NOMO-1 (cell line): ENCODE measurements around the gene CLP1.
"Not testable (repeated sequence)": the region's sequence is repeated elsewhere in the genome, so short reads cannot be mapped to it uniquely, and the experiment has no call there.

ENCODE experiments used
- DNase-seq, 2 experiments: peaks; one replicate each; lab custom pipeline; 2025; ENCODE audit not compliant: unreplicated experiment in 2 of 2; lab: John Stamatoyannopoulos, UW

Gene CLP1

DNA sequence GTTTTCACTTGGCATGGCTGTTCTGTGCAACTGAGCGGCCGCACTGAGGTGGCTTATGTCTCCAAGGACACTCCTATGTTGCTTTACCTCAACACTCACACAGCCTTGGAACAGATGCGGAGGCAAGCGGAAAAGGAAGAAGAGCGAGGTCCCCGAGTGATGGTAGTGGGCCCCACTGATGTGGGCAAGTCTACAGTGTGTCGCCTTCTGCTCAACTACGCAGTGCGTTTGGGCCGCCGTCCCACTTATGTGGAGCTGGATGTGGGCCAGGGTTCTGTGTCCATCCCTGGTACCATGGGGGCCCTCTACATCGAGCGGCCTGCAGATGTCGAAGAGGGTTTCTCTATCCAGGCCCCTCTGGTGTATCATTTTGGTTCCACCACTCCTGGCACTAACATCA is 2.1 kb downstream of the CLP1 start:
- DNase-seq: no peak

GRCh38 chr11:57662893-57663292 is 5.3 kb downstream of the CLP1 start:
- DNase-seq: peak in 1 of 2 experiments; percentile 6

DNA sequence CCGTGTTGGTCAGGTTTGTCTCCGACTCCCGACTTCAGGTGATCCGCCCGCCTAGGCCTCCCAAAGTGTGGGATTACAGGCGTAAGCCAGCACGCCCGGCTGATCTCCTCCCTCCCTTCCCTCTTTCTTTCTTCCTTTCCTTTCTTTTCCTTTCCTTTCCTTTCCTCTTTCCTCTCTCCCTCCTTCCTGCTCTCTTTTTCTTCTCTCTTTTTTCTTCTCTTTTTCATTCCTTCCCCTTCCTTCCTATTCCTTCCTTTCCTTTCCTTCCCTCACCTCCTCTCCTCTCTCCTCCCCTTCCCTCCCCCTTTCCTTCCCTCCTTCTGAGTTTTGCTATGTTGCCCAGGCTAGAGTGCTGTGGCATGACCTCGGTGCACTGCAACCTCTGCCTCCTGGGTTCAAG is 6.4 kb downstream of the CLP1 start:
- no peak for DNase-seq

DNA sequence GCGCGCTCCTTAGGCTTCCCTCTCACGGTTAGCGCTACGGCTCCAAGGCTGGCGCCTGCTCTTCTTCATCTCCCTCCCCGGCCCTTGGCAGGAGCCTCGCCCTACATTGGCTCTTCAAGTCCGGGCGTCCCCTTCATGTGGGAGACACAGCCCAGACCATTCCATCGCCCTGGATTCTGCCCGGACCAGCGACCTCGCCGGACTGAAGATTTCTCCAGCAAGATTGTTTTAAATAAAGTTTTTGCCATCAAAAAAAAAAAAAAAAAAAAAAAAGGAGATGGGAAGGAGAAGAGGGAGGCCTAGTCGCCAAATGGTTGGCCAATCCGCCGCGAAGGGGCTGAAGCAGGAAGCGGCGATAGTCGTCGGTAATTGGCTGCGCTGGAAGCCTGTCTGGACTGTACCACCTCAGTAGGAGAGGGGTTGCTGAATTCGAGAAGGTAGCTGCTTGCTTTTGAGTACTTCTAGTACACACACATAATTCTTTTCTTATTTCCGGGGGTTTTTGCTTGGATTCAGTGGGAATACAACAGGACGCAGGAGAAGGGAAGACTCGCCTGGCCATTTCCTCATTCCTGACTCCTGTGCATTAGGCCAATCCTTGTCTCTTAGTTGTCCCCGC is 9.7 kb downstream of the CLP1 start:
- DNase-seq: peak; percentile 93 to 99

DNA sequence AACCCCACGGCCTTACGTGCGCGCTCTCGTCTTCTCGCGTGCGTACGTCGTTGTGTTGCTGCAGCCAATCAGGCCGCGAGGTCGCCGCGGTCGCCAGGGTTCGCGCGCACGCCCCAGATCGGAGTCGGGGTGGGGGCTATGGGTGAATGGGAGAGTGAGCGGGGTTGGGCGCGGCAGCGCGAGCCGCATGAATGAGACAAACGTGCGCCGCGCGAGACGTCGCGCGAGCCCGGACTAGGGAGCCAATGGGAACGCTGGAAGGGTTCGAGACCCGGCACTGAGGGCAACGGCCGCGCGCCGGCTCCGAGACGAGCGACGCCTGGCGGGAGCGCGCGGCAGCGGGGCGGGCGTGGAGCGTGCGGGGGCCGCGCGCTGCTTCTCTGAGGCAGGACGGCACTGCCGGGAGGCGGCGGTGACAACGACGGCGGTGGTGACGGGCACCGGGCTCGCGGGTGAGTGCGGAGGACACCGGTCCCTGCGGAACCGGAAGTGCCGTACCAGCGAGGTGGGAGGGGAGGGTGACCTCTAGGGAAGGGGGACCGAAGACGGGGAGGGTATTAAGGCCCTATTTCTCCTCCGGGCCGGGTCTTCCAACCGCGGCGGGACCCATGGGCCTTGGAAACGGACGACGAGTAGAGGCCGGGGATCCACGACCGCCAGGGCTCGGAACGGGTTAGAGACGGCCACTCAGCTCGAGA is 10.3 kb downstream of the CLP1 start, which contains the start of gene ZDHHC5:
ZDHHC5 (plus strand) TSS at position 379 of the 698 bp plus-strand sequence. CDS start 4,977 bp downstream, outside the sequence.
- peak; percentile 98 to 99 for DNase-seq

- DNase-seq: peak; percentile 37 to 40
These were observed 10.8 kb downstream of the CLP1 start for GRCh38 chr11:57668434-57668782.

DNA sequence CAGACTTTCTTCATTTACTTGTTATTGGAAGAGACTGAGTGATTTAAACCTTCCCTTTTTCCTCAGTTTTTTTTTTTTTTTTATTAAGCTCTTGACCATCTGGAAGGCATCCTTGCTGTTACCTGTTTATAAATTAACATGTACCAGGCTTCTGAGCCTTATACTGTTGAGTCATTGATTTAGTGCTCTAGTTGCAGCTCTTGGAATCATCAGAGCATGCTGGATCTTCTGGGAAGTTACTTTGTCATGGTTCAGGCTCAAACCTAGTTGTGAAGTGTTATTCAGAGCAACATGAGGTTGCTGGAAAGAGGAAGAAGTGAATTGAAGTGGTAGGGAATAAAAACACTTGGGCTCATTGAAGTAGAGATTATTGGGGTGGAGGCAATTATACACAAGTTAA is 16.7 kb downstream of the CLP1 start:
- no peak for DNase-seq

DNA sequence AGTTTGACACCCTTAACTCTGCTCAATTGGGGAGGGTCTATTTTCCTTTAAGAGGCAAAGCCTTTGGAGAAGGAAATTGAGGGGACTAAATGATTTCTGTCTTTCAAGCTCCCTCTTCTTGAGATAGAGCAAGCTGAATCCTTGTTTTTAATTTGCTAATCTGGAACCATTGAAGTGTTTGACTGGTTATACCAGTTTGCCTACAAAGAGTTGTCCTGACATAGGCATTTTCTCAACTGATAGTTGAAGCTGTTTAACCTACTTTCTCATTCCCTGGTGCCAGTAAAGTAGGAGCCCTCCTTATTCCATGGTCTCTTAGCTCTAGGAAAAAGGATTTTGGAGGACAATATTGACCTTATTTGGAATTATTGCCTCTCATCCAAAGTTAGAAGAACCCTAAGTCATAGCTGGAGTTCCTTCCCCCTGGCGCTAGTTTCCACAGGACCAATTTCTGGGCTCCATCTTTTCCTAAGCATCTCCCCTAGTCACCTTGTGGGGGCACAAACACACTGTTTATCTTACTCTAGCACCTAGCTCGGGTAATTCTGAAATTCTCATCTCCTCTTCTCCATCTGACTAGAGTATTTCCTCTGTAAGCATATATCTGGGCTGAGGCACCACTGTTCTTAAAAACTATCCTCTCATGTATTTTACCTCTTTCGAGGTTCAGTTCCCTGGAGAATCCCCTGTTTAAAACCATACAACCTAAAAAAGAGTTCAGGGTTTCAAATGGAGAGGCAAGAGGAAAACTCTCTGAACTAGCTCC is 17.8 kb downstream of the CLP1 start:
- DNase-seq: no peak

- no peak for DNase-seq
These were observed 21.8 kb downstream of the CLP1 start for GRCh38 chr11:57679396-57679795.

DNA sequence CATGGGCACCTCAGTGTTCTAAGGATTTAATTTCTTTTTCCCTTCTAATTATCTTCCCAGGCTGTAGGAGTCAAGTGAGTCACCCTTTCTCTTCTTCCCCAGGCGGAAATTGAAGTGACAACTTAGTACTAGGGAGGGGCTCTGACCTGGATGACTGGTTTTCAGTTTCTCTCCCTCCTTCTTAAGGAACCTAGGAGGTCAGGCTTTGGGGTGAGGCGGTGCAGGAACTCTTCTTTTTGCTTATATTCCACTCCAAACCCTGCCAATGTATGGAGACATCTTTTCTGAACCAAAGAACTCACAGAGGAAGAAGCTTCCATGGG is 23.0 kb downstream of the CLP1 start:
- DNase-seq: no peak

DNA sequence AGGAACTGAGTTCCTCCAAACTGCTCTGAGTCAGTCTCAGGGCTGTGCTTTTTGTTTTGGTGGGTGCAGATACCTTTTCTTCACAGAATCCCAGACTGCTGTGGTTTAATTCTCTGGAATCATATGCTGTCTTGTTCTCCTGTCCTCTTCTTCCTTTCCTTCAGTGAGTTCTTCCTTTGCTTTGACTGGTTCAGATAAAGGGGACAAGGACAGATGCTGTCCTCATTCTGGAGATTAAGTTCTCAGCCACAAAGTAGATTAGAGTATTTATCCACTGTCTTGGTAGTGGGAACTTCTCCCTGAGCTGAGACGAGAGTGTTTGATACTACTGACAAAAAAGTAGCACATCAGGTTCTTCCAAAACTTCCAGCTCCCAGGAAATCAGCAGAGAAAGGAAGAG is 23.6 kb downstream of the CLP1 start:
- DNase-seq: no peak

GRCh38 chr11:57690474-57690873 is 32.9 kb downstream of the CLP1 start:
- DNase-seq: not testable (repeated sequence)

DNA sequence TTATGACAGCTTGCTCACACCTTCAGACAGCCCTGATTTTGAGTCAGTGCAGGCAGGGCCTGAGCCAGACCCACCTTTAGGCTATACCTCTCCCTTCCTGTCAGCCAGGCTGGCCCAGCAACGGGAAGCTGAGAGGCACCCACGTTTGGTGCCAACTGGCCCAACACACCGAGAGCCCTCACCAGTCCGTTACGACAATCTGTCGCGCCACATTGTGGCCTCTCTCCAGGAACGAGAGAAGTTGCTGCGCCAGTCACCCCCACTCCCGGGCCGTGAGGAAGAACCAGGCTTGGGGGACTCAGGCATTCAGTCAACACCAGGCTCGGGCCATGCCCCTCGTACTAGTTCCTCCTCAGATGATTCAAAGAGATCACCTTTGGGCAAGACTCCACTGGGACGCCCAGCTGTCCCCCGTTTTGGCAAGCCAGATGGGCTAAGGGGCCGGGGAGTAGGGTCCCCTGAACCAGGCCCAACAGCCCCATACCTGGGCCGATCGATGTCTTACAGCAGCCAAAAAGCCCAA is 41.3 kb downstream of the CLP1 start:
- DNase-seq: no peak

DNA sequence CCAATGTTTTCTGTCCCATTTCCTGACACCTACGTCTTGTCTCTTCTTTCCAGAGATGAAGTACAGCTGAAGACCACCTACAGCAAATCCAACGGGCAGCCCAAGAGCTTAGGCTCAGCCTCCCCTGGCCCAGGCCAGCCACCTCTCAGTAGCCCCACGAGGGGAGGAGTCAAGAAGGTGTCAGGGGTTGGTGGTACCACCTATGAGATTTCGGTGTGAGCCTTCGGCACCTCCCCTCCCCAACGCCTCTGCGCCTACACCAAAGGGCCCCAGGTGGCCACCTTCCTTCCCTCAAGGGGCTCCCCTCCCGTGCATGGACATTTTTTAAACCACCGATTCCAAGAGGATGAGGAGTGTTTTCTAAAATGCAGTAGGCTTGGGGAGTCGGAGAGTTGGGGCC is 42.3 kb downstream of the CLP1 start:
- no peak for DNase-seq

- DNase-seq: no peak
These were observed 42.9 kb downstream of the CLP1 start for GRCh38 chr11:57700425-57700824.

DNA sequence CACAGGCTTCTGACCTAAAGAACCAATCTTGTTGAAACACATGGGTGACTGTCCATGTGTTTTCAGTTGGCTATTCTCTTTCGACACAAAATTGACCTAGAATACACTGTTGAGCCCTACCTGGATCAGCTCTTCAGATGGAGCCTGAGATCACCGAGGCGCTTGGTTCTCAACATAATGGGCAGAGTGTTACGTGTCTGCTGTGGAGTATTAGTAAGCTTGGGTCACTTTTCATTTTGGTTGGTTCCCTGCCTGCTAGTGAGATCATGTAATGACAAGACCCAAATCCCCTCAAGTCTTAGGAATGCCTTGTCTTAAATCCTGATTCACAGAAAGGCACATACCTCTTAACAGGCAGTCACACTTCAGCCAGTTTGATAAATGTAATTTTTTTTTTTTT is 45.8 kb downstream of the CLP1 start:
- no peak for DNase-seq

DNA sequence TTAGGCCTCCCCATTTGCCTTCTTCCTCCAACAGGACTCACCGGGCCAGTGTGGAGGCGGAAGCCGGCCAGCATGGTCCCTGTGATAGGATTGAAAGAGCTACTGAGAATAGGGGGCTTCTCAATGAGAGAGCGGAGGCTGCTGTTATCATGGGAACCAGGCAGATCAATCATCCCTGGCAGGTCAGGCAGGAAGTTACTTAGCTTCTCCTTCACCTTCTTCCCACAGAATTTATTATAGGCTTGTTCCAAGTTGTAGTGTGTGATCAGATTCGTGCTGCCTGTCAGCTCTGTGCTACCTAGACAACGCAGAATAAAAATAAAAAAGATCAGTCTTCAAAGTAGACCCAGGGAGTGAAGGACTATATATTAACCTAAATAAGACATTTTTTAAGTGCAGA is 47.4 kb downstream of the CLP1 start:
- no peak for DNase-seq

DNA sequence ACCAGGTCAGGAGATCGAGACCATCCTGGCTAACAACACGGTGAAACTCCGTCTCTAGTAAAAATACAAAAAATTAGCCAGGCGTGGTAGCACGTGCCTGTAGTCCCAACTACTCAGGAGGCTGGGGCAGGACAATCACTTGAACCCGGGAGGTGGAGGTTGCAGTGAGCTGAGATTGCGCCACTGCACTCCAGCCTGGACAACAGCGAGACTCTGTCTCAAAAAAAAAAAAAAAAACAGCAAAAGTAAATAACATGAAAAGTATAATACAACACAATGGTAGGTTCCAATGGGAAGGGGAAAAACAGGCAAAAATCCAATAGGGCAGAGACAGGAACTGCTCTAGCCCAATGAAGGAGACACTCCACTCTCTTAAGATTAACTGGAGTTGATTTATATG is 47.9 kb downstream of the CLP1 start:
- not testable (repeated sequence) for DNase-seq

DNA sequence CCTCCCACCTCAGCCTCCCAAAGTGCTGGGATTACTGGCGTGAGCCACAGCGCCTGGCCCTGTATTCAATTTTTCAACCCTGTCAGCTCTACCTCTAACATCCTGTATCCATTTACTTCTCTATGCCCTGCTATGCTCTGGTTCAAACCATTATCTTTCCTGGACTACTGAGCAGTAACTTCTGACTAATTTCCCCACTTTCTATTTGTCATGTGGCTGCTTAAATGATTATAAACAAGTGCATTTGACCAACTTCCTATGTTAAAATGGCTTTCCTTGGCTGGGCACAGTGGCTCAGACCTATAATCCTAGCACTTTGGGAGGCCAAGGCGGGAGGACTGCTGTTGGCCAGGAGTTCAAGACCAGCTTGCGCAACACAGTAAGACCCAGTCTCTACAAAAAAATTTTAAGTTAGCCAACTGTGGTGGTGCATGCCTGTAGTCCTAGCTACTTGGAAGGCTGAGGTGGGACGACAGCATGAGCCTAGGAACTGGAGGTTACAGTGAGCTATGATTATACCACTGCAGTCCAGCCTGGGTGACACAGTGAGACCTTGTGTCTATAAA is 52.3 kb downstream of the CLP1 start:
- no peak for DNase-seq
